Measurements from ENCODE around the gene AFF3.

DNA sequence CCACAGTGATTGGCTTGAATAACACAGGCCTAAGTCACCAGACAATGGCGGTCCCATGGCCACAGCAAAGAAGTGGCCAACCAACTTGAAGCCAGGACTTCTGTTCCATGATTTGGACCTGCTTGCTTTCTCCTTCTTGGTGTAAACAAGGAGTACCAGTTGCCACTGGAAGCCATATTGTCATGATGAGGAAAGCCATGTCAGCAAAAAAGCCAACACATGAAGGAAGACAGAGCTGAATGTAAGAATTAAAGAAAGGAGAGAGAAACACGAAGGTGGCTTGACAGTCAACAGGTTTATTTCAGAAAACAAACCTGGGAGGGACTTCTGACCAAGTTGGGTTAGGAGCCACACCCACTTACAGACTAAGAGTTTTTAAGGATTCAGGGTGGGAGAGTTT lies 620.2 kb downstream of the AFF3 start:
- TF ChIP-seq CTCF (IDR thresholded peaks at IDR 0.05; ENCODE audit: low read depth, low read length, poor library complexity, severe bottlenecking) (no peak), EZH2phosphoT487 (IDR thresholded peaks at IDR 0.05; ENCODE audit: borderline replicate concordance, low read length) (no peak)
